Nephron progenitor cell (in vitro differentiated cells): ENCODE measurements around the gene HIGD2B.
"Not testable (repeated sequence)": the region's sequence is repeated elsewhere in the genome, so short reads cannot be mapped to it uniquely, and the experiment has no call there.

ENCODE experiments used
- DNase-seq: peaks from one replicate; pipeline ENCODE4 v3.0.0; 2021
- H3K27ac Mint-ChIP-seq: 2 replicates; pipeline ENCODE4 v1.8.0; 2021; ENCODE audit warnings: mild to moderate bottlenecking, moderate library complexity, mixed read lengths
- H3K27me3 Mint-ChIP-seq: 2 replicates; pipeline ENCODE4 v1.8.0; 2021; ENCODE audit warnings: mild to moderate bottlenecking, low read depth, mixed read lengths; ENCODE audit not compliant: poor library complexity
- H3K36me3 Mint-ChIP-seq: 2 replicates; pipeline ENCODE4 v1.8.0; 2021; ENCODE audit warnings: low read depth, mixed read lengths
- H3K4me1 Mint-ChIP-seq: 2 replicates; pipeline ENCODE4 v1.8.0; 2021; ENCODE audit warnings: mixed read lengths
- H3K4me3 Mint-ChIP-seq: 2 replicates; pipeline ENCODE4 v1.8.0; 2021; ENCODE audit warnings: mild to moderate bottlenecking, moderate library complexity, mixed read lengths
- H3K9me3 Mint-ChIP-seq: 2 replicates; pipeline ENCODE4 v1.8.0; 2021; ENCODE audit warnings: mild to moderate bottlenecking, moderate library complexity, mixed read lengths
- TF ChIP-seq, protein P1 (sequence below): fragments of 200-600 bp; sonication (generic); IDR thresholded peaks from 2 replicates; pipeline ENCODE4 v1.5.0; 2021; ENCODE audit warnings: antibody characterized with exemption

The HIGD2B gene

DNA sequence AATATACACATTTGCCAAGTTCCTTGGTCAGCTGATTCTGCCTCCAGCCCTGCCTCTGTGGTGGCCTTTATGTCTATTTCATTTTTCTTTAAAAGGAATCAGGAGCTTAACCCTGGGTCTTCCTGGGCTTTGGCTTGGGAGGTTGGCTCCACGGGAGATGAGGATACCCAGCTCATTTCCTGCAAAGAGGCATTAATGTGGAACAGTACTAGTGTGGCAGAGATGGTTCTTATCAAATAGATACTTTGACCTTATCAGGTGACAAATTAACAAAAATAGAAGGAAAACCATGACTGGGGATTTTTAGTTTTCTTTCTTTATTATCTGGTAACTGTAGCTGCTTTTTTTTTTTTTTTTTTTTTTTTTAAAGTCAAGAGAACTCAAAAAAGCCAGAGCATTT, 42.8 kb upstream of the HIGD2B start:
- Mint-ChIP-seq H3K4me1 (peaks cover 10% of the 10 kb centered on the region), H3K4me3 (no peak overlapping the region), H3K36me3 (peaks cover 35% of the 10 kb centered on the region), H3K27ac (no peak overlapping the region), H3K27me3 (no peaks in the 10 kb centered on the region), H3K9me3 (no peaks in the 10 kb centered on the region)
- TF ChIP-seq, protein P1, sequence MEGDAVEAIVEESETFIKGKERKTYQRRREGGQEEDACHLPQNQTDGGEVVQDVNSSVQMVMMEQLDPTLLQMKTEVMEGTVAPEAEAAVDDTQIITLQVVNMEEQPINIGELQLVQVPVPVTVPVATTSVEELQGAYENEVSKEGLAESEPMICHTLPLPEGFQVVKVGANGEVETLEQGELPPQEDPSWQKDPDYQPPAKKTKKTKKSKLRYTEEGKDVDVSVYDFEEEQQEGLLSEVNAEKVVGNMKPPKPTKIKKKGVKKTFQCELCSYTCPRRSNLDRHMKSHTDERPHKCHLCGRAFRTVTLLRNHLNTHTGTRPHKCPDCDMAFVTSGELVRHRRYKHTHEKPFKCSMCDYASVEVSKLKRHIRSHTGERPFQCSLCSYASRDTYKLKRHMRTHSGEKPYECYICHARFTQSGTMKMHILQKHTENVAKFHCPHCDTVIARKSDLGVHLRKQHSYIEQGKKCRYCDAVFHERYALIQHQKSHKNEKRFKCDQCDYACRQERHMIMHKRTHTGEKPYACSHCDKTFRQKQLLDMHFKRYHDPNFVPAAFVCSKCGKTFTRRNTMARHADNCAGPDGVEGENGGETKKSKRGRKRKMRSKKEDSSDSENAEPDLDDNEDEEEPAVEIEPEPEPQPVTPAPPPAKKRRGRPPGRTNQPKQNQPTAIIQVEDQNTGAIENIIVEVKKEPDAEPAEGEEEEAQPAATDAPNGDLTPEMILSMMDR, result no peak
- no peak for DNase-seq

DNA sequence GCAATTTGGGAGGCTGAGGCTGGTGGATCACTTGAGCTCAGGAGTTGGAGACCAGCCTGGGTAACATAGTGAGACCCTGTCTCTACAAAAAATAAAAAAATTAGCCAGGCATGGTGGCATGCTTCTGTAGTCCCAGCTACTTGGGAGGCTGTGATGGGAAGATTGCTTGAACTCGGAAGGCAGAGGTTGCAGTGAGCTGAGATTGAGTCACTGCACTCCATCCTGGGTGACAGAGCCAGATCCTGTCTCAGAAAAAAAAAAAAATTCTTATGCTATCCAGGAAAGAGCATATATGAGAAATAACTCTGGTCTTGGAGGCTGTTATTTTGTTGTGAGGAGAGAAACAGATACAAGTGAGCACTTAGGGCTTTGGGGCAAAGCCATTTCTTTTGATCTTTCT, 42.3 kb upstream of the HIGD2B start:
- not testable (repeated sequence) for H3K27me3 Mint-ChIP-seq, DNase-seq, H3K9me3 Mint-ChIP-seq, H3K4me3 Mint-ChIP-seq
- peak overlapping the region; percentile 61 for H3K27ac Mint-ChIP-seq
- peaks cover 10% of the 10 kb centered on the region for H3K4me1 Mint-ChIP-seq
- H3K36me3 Mint-ChIP-seq, result peaks cover 31% of the 10 kb centered on the region

DNA sequence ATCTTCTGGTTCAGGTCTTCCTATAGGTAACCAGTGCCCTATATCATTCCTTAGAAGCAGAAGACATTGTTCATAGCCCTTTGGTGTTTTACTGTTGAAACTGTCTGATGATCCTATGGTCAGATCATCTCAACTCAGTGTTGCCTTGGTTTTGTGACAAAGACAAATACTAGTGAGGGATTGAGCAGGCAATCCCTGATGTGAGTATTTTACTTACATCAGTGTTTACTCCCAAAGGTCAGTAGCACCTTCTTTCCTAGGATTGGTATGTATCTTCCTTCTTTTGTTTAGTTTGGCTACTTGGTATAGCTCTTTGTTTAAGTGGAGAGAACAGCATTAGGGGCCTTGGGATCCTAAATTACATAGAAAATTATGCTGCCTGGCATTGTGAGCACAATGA, 41.2 kb upstream of the HIGD2B start:
- DNase-seq, result no peak
- Mint-ChIP-seq H3K4me1 (peaks cover 10% of the 10 kb centered on the region), H3K36me3 (peaks cover 20% of the 10 kb centered on the region), H3K27me3 (no peaks in the 10 kb centered on the region), H3K9me3 (no peaks in the 10 kb centered on the region), H3K4me3 (no peak overlapping the region), H3K27ac (no peak overlapping the region)
- TF ChIP-seq, protein P1, result no peak

DNA sequence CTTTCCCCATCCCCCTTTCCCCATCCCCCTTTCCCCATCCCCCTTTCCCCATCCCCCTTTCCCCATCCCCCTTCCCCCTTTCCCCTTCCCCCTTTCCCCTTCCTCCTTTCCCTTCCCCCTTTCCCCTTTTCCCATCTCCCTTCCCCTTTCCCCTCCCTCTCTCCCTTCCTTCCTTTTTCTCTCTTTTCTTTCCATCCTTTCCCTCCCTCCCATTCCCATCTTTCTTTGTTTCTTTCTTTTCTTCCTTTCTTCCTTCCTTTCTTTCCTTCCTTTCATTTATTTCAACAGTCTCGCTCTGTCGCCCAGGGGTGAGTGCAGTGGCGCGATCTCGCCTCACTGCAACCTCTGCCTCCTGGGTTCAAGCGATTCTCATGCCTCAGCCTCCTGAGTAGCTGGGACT, 39.9 kb upstream of the HIGD2B start:
- not testable (repeated sequence) for H3K27me3 Mint-ChIP-seq, H3K27ac Mint-ChIP-seq, H3K9me3 Mint-ChIP-seq, H3K4me3 Mint-ChIP-seq, DNase-seq
- Mint-ChIP-seq H3K4me1 (peaks cover 10% of the 10 kb centered on the region), H3K36me3 (peaks cover 13% of the 10 kb centered on the region)

DNA sequence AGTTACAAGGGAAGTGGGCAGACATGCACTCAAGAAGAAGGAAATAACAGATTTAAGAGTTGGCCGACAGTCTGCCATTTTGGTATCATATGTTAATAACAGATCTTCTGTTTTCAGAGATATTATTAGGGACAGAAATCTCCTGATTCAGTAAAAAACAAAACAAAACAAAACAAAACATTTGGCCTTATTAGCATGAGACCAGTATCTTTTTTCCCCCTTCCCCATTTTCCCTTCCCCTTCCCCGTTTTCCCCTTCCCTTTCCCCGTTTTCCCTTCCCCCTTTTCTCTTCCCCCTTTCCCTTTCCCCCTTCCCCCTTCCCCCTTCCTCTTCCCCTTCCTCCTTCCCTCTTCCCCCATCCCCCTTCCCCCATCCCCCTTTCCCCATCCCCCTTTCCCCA, 39.5 kb upstream of the HIGD2B start:
- H3K4me1 Mint-ChIP-seq, result peaks cover 10% of the 10 kb centered on the region
- H3K4me3 Mint-ChIP-seq, result no peak overlapping the region
- DNase-seq, result no peak
- H3K36me3 Mint-ChIP-seq, result peaks cover 13% of the 10 kb centered on the region
- H3K27ac Mint-ChIP-seq, result no peak overlapping the region
- no peaks in the 10 kb centered on the region for H3K27me3 Mint-ChIP-seq
- TF ChIP-seq, protein P1, result no peak
- no peaks in the 10 kb centered on the region for H3K9me3 Mint-ChIP-seq

DNA sequence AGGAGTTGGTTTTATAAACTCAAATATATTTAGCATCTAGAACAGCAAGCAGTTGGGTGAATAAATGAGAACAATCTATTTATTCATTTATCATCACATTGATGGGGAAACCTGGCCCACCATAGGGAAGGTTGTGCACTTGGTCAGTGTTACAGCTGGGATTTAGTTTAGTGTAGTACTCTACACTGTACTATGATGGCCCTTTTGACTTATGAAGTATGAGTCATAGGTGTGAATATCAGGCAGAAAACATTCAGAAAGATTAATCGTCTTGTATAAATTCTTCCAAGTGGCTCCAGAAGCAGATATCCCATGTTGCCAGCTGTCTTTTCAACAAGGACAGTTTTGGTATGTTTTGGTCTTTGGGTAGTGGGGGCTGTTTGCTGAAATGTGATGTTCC, 38.0 kb upstream of the HIGD2B start:
- no peak for DNase-seq
- TF ChIP-seq, protein P1, result no peak
- H3K4me3 Mint-ChIP-seq, result no peak overlapping the region
- H3K9me3 Mint-ChIP-seq, result no peaks in the 10 kb centered on the region
- H3K36me3 Mint-ChIP-seq, result peaks cover 9% of the 10 kb centered on the region
- H3K4me1 Mint-ChIP-seq, result peaks cover 10% of the 10 kb centered on the region
- no peak overlapping the region for H3K27ac Mint-ChIP-seq
- H3K27me3 Mint-ChIP-seq, result no peaks in the 10 kb centered on the region

DNA sequence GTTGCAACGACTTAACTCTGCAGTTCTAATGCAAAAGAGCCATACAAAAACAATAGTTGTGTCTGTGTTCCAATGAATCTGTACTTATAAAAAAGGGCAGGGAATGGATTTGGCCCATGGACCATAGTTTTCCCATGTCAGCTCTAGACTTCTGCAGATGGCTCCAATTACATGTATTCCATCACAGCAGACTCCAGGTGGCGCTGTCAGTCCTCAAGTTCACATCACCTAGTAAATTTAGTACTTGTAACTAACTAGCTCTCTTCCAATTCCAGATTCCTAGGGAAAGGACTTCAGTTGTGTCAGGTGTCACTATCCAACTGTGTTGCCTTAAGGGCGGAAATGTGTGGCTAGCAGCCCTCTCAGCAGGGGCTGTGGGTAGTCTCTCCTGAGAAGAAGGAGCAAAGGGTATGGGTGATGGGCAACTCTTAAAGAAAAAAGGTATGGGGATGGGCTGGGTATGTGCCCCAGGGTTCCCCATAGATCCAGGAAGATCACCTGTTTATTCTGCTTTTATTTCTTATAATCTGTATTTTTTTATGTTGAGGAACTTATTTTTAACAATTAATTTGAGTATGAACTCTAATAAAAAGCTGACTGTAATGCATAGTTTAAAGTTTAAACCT, 36.2 kb upstream of the HIGD2B start:
- Mint-ChIP-seq H3K27me3 (no peaks in the 10 kb centered on the region), H3K4me3 (no peak overlapping the region), H3K4me1 (peaks cover 10% of the 10 kb centered on the region), H3K36me3 (peaks cover 13% of the 10 kb centered on the region), H3K9me3 (no peaks in the 10 kb centered on the region), H3K27ac (no peak overlapping the region)
- peak; percentile 75 for DNase-seq
- TF ChIP-seq, protein P1, result peak; percentile 73

DNA sequence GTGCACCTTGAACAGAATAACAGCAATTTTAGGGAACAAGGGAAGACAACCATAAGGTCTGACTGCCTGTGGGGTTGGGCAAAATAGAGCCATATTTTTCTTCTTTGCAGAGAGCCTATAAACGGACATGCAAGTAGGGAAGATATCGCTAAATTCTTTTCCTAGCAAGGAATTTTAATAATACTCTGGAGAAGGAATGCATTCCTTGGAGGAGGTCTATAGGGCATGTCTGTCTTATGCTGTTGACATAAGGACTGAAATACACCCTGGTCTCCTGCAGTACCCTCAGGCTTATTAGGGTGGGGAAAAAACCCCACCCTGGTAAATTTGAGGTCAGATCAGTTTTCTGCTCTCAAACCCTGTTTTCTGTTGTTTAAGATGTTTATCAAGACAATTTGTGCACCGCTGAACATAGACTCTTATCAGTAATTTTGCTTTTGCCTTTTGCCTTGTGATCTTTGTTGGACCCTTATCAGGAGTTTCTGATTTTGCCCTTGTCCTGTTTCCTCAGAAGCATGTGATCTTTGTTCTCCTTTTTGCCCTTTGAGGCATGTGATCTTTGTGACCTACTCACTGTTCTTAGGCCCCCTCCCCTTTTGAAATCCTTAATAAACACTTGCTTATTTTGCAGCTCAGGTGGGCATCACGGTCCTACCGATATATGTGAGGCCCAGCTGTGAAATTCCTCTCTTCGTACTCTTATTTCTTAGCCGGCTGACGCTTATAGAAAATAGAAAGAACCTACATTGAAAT, 22.7 kb upstream of the HIGD2B start:
- not testable (repeated sequence) for DNase-seq, H3K4me3 Mint-ChIP-seq, H3K27me3 Mint-ChIP-seq, H3K9me3 Mint-ChIP-seq, H3K4me1 Mint-ChIP-seq, H3K27ac Mint-ChIP-seq
- H3K36me3 Mint-ChIP-seq, result peaks cover 18% of the 10 kb centered on the region
